HG02840 (cell line): ENCODE results near the gene HYAL2.

Experiments
- ATAC-seq: cut with Tn5 transposase; IDR thresholded peaks from one replicate; pipeline ENCODE4 v1.9.1; 2021; ENCODE audit warnings: mild to moderate bottlenecking, moderate library complexity, moderate number of reproducible peaks; ENCODE audit not compliant: unreplicated experiment, low FRiP score

Gene HYAL2

DNA sequence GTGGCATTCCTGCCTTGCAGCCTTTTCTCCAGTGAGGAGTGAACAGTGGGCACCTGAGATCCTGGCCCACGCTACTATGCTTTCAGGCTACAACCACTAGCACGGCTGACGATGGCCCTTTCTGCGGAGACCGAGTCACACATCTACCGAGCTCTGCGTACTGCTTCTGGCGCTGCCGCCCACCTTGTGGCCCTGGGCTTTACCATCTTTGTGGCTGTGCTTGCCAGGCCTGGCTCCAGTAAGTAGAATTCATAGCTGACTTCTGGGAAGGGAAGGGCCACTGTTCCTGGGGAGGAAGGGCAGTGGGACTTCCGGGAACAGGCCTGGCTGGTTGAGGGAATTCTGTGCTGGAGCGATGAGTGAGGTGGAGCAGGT is 28.8 kb upstream of the HYAL2 start:
- no peak for ATAC-seq

DNA sequence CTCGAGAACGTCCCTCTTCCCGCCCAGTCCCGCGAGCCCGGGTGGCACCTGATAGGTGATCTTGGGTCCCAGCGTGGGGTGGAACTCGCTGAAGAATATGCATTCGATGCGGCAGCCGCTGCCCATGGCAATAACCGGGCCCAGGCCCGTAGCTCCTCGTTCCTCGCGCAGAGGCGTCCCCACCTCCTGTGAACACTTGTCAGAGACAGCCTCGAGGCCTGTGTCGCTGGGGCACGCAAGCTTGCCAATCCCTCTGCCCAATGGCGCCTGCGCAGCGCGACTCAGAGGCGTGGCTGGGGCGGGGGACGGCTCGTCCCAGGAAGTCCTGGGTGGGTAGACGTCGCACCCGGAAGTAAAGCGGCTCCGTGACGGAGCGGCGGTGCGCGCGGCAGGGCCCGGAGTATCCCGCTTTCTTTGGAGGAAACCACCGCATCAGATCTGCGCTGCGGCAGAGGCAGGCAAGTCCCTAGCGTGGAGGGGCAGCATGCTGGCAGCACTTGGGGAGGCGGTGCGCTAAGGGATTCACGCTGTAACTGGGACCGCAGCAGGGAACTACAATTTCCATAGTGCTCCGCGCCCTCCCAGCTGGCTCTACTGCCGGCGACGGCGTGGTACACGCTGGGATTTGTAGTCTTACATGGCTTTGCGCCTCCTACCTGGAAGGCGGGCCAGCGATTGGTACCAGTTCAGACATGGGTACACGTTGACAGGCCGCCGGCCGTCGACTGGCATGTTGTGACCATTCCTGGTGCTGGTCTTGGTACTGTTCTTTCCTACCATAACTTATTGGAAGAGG is 28.2 kb upstream of the HYAL2 start, which contains the start of the genes CYB561D2 and NPRL2:
CYB561D2 (plus strand) TSS at position 336 of the 796 bp plus-strand sequence. CDS start 572 bp downstream, outside the sequence.
NPRL2 (minus strand) TSS at position 249 of the 796 bp plus-strand sequence; CDS start at position 126, 123 bp downstream.
- peak; percentile 79 for ATAC-seq

DNA sequence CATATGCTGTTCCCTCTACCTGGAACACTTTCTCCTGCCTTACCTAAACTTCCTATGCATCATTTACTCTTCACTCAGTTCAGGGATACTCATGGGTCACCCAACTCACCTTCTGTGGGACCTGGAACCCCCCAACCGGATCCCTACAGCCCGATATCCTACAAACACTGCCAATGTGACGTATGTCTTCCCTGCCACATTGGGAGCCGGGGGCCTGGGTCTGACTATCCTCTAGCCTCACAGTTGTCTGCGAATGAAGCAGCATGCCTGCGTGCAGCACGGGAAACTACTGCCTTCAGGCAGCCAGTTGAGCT is 27.6 kb upstream of the HYAL2 start:
- ATAC-seq: peak; percentile 9

DNA sequence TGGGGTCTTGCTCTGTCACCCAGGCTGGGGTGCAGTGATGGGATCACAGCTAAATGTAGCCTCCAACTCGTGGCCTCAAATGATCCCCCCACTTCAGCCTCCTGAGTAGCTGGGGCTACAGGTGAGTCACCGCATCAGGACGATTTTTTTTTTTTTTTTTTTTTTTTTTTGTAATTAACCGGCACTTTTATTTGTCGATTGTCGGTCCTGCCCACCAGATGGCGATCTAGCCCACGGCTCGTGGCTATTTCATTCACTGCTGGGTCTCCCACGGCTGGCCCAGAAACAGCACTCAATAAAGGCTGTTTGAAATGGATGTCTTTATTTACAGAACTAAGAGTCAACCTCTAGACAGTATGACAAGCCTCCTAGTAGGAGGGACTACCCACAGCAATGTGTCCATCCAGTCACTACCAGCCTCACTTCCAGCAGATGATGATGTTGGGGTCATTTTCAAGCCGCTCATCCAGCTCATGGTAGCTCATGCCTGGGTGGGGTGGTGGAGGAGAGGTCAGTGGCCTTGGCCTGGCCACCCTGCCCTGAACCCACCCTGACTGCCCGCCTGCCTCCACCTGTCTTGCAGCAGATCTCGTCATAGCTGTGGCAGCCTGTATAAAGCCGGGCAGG is 24.8 kb upstream of the HYAL2 start:
- no peak for ATAC-seq

DNA sequence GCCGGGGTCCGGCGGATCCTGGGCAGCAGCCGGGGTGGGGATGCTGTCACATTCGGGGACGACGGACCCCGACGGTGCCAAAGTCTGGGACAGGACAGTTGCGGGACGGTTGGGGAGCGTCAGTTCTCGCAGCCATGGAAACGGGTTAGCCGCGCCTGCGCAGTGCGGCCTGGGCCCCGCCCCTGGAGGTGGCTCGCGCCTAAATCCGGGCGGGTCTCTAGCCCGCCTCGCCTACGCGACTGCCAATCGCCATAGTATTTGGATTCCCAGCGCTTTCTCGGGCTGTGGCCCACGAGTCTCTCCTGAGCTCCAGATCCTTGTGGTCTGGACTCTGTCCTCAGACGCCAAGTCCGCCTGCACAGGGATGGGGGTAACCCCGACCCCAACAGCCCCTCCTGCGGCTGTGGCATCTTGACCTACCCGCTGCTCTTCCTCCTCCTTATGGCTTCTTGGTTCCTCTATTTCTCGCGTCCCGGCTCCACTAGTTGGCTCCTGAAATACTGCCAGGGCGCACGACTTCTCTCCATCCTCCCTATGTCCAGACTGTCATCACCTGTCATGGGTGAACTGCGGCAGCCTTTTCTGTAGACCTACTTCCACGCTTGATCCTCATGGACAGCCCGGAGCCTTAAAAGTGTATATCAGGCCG is 23.2 kb upstream of the HYAL2 start, which contains the start of gene ZMYND10:
ZMYND10 (minus strand) TSS at position 147 of the 649 bp plus-strand sequence. CDS start 153 bp downstream, outside the sequence.
- ATAC-seq: no peak

DNA sequence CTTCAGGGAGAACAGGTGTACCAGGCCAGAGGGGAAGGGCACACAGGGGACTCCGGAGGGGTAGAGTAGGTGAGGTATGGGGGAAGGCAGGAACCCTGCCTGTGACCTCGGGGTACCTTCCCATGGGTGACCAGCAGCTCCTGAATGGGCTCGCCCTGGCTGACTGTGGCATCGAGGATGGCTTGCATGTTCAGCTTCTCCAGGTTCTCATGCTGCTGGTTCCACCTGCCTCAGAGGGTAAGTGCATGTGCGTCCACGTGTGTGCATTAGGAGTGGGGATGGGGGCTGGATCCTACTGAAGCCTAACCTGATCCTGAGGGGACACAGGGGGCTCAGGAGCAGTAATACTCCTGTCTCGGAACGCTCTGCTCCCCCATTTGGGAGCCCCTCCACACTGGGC is 22.5 kb upstream of the HYAL2 start:
- no peak for ATAC-seq

DNA sequence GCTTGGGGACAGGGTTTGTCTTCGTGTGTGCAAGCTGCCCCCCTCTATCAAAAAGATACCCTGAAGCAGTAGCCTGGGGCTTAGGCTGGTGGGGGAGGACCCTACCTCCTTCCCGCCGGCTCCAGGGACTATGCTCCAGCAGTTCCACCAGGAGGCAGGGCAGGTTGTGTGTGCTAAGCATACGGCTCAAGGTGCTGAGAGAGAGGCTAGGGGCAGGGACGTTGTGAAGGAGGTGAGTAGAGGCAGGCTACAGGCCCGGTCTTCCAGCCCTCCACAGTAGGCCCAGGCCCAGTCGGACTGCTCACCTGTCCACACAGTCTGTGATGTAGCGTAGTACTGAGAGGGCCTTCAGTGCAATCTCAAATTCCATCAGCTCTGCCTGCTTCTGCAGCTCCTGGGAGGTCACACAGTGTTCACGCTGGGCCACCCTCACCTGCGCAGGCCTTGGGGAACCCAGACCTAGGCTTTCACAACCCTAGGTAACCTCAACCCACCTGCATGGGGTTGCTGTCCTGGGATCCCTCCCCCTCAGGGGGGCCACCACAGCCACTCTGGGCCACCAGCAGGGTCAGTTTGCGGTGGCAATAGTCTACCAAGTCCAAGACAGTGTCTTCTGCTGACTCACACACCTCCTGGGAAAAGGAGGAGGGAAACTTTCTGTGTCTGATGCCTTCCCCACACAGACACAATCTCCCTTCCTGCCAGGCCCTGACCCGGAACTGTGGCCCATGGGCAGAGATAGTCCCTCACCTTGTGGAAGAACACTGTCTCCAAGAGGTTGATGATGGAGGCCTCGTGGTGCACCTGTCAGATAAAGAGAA is 20.5 kb upstream of the HYAL2 start:
- no peak for ATAC-seq

DNA sequence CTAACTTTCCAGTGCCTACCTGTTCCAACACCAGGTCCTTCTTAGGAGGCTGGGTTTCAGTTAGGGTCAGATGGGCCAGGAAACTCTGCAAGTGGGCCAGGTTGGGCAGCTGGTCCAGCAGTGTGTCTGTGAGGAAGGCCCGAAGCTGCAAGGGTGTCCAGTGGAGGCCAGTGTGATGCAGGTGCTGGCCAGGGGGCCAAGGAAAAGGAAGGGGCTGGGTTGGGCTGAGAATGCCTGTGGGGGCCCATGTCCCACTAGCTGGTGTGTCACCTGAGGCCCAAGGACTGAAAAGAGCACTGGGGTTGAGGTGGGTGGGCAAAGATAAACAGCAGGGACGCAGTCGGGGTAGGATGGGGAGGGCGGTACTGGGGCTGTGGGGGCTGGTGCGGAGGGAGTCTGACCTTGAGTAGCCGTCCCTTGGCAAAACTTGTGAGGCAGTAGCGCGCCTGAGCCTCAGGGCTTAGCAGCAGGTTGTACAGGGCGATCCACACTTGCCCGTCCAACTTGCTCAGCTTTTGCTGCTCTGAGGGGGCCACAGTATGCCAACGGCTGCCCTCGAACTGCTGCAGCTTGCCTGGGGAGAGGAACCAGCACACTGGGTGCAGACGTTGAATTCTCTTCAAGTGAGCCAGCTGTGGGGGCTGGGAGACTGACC is 19.6 kb upstream of the HYAL2 start:
- ATAC-seq: no peak

DNA sequence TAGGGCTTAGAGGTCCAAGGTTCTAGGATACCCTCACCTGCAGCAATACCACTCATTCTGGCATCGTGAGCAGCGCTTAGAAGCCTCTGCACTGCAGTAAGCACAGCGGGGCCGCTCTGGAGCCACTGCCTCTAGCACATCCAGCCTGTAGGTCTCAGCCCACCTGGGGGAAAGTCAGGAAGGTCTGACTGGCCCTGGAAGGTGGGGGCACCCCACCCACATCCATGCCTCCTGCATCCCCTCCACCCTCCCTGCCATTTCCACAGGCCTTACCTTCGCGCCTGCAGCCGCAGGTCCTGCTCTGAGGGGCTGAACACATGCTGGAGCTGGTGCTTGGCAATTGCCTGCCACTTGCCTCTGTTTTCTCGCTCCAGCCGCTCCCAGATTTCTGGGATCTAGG is 19.0 kb upstream of the HYAL2 start:
- ATAC-seq: no peak

DNA sequence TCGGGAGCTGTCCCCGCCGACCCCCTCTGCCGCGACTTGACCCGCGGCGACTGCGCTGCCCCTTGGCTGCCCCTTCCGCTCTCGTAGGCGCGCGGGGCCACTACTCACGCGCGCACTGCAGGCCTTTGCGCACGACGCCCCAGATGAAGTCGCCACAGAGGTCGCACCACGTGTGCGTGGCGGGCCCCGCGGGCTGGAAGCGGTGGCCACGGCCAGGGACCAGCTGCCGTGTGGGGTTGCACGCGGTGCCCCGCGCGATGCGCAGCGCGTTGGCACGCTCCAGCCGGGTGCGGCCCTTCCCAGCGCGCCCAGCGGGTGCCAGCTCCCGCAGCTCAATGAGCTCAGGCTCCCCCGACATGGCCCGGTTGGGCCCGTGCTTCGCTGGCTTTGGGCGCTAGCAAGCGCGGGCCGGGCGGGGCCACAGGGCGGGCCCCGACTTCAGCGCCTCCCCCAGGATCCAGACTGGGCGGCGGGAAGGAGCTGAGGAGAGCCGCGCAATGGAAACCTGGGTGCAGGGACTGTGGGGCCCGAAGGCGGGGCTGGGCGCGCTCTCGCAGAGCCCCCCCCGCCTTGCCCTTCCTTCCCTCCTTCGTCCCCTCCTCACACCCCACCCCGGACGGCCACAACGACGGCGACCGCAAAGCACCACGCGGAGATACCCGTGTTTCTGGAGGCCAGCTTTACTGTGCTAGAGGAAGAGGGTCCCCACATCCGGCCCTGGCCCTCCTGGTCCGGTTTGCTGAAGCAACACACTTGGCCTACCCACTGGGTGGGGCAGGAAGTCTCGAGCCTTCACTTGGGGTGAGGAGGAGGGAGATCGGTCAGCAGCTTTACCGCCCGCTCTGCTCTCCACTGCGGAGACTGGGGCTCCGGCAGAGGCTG is 18.1 kb upstream of the HYAL2 start, which contains the start of gene RASSF1:
RASSF1 (minus strand) TSS at position 389 of the 882 bp plus-strand sequence; CDS start at position 358, 31 bp downstream.
- no peak for ATAC-seq

DNA sequence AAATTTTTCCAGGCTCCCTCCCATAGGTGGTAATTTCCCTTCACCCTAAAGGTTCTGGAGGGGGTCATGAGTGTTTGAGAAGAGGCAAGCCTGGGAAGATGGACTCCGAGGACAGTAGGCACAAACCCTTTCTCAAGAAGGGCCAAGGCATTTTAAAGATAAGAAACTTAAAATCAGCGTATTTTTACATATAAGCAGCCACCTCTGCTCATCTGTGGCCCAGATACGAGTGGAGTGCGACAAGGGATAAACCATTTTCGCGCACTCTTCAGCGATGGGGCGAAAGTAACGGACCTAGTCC is 17.6 kb upstream of the HYAL2 start:
- ATAC-seq: no peak

DNA sequence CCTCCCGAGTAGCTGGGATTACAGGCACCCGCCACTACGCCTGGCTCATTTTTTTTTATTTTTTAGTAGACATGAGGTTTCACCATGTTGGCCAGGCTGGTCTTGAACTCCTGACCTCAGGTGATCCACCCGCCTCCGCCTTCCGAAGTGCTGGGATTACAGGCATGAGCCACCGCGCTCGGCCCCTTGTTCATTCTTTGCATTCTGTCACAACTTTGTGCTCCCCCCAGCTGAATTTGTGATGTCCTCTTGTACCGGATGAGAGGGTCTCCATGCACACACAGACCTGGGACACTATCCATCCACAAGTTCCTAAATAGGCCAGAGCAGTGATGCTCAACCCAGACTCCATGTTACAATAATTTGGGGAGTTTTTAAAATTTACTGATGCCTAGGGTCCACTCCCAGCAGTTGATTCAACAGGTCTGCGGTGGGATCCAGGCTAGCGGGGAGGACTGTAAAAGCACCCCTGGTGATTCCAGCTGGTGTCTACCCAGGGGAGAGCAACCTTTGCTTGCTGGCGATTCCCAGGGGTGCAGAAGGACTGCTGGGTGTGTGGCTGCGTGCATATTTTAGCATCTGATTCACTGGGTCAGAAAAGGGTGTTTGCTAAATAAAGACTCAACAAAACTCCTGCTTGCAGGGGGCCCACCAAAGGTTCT is 17.1 kb upstream of the HYAL2 start:
- no peak for ATAC-seq

DNA sequence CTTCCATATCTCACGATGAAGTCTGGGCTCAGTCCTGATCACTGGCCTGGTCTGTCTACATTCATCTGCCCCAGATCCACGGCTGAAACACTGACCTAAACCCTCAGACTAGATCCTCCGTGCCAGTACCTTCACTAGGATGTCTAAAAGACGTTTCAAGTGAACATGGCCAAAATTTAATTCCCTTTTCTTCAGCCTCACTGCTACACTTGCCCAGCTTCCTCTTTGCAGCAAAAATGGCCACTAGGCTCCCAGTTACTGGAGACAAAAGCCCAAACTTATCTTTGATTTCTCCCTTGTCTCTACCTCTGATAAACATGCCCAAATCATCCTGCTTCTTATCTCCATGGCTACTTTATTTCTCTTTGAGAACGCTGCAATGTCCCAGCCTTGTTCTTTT is 16.4 kb upstream of the HYAL2 start:
- ATAC-seq: no peak

DNA sequence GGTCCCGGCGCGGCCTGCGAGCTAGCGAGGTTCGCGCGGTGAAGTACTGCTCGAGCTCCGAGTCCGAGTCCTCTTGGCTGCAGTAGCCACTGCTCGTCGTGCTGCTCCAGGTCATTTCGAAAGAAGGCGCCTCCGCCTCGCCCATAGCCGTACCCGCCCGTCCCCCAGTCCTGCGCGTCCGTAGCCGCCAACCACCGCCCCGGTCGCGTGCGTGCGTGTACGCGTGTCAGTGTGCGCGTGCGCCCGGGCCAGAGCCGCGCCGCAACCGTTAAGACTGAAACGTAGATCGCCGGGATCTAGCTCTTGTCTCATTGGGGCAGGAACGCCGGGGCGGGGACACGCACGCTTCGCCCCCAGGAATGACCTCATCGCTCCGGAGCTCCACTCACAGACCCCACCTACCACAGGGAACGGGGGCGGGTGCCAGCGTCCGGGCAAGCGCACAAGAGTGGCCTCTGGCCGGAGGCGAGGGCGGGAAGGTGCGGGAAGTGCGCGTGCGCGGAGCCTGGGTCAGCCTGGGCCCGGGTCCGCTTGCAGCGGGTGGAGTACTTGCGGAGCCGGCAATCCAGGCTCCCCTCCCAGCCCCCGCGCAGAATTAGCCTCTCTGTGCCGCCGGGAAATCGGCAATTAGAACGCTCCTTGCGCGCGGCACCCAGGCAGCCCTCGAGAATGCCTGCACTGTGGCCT is 14.8 kb upstream of the HYAL2 start:
- ATAC-seq: peak; percentile 85

DNA sequence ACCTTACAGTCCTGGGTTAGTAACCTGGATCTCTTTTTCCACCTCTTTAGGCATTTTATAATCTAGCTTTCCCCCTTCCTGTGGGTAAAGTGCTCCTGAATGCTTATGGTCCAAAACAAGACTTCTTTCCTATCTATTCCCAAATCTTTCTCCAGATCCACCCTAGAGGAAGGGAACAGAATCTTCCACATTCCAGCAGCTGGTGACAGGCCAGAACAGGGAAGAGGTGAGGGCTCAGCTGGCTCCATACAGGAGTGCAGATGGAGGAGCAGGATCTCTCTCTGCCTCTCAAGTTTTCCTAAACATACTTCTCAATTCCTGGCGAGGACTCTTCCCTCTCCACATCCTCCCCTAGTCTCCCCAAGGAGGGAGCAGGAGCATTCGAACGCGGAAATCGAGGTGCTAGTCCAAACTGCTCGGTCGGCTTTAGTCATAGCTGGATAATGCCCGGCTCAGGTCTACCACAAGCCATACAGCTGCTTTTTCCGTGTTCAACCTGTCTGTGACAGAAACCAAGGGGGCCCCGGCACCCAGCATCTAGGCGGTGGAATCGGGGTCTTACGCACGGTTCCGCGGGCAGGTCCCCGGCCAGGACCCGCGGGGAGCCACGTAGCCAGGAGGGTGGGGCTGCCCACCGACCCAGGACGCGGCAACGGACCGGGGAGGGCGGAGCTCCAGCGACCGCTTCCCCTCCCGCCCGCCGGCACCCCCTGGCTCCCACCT is 14.1 kb upstream of the HYAL2 start:
- ATAC-seq: peak; percentile 36

DNA sequence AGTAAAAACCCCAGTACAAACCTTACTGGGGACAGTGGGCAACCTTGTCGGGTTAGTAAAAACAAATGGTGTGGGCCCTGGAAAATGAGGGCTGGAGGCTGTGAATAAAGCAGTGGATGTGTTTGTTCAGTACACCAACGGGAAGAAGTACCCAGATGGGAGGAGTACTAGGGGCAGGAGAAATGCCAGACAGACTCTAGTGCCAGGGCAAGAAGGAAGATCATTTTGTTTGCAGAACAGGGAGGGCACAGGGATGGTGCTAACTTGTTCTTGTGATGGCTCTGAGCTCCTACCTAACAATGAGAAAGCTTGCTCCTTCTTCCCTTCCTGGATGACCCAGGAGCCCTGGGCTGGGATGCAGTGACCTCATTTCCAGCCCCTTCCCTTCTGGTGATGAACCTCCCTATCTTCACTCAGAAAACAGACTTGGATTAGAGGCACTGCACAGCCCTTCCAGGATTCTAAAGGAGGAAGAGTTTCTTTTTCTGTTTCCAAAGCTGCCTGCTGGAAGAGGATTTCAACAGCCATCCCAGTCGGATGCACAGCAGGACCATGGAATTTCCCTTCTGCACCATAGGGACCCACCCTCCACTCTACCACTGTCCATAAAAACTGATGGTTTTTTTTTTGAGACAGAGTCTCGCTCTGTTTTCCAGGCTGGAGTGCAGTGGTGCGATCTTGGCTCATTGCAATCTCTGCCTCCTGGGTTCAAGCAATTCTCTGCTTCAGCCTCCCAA is 12.0 kb upstream of the HYAL2 start:
- ATAC-seq: no peak
